AG04449 (cell line): ENCODE data around the gene PRC1.

Experiments
- CTCF ChIA-PET: fragments of 350-600 bp; formaldehyde crosslinking; extraction: SDS; loops from one replicate; lab custom pipeline; 2021; ENCODE audit warnings: antibody characterized with exemption; lab: Yijun Ruan, JAX
- POLR2A ChIA-PET: fragments of 400-600, 350-600 bp; formaldehyde crosslinking; extraction: SDS; loops from one replicate; lab custom pipeline; 2020; ENCODE audit warnings: antibody characterized with exemption, inconsistent platforms; lab: Yijun Ruan, JAX
- DNase-seq: peaks from one replicate; pipeline ENCODE4 v3.0.0-alpha.2; 2010; ENCODE audit warnings: low read depth, low spot score
- H3K4me3 ChIP-seq: 2 replicates; pipeline ENCODE4 v1.5.1; 2011; ENCODE audit warnings: low read depth, mild to moderate bottlenecking, control low read depth, low read length
- TF ChIP-seq, protein P1 (sequence below): IDR thresholded peaks from one replicate; pipeline ENCODE4 v1.5.1; 2011; ENCODE audit warnings: mild to moderate bottlenecking, moderate library complexity, low read length, control low read depth, inconsistent platforms; ENCODE audit not compliant: insufficient read depth; ENCODE audit errors: missing control alignments

Gene PRC1

DNA sequence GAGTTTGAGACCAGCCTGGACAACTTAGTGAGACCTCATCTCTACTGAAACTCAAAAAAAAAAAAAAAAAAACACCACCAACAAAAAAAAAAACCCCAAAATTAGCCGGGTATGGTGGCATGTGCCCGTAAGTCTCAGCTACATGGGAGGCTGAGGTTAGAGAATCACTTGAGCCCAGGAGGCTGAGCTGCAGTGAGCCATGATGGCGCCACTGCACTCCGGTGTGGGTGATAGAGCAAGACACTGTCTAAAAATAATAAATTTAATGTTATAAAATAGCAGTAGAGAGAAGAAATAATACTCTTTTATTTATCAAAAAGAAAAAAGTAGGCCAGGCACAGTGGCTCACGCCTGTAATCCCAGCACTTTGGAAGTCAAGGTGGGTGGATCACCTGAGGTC lies 22.2 kb downstream of the PRC1 start:
- DNase-seq, result no peak
- TF ChIP-seq, protein P1, sequence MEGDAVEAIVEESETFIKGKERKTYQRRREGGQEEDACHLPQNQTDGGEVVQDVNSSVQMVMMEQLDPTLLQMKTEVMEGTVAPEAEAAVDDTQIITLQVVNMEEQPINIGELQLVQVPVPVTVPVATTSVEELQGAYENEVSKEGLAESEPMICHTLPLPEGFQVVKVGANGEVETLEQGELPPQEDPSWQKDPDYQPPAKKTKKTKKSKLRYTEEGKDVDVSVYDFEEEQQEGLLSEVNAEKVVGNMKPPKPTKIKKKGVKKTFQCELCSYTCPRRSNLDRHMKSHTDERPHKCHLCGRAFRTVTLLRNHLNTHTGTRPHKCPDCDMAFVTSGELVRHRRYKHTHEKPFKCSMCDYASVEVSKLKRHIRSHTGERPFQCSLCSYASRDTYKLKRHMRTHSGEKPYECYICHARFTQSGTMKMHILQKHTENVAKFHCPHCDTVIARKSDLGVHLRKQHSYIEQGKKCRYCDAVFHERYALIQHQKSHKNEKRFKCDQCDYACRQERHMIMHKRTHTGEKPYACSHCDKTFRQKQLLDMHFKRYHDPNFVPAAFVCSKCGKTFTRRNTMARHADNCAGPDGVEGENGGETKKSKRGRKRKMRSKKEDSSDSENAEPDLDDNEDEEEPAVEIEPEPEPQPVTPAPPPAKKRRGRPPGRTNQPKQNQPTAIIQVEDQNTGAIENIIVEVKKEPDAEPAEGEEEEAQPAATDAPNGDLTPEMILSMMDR, result no peak
- CTCF ChIA-PET, result interaction anchor here (0.6 to 6.7 kb wide), 2 partner anchors 15 to 264 kb away, joined by 3 to 101 read pairs; partner anchors contain the start of gene RCCD1
- no peak overlapping the region for H3K4me3 ChIP-seq
- POLR2A ChIA-PET, result no interaction called here

DNA sequence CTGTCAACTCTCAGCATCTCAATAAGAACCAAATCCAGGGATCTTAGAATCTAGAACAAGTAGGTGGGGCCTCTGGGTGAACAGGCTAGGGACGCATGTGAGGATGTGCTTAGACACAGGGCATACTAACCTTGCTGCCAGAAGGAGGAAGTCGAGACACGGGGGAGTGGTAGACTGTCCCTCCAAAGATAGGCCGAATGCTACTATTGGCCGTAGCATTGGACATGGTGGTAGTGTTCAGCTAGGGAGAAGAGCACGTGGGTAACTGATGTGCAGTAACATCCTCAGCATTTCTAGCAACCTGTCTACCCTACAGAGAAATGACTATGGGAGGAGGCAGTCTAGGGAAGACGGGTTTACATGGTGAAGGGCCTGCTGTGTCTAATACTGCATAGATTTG lies 24.1 kb downstream of the PRC1 start:
- no peak overlapping the region for H3K4me3 ChIP-seq
- ChIA-PET POLR2A (no interaction called here), CTCF (interaction anchor here (0.6 to 6.7 kb wide), 3 partner anchors 13 to 125 kb away, joined by 3 to 101 read pairs (median 5); partner anchors contain the start of gene RCCD1)
- no peak for DNase-seq
- TF ChIP-seq, protein P1, result no peak

DNA sequence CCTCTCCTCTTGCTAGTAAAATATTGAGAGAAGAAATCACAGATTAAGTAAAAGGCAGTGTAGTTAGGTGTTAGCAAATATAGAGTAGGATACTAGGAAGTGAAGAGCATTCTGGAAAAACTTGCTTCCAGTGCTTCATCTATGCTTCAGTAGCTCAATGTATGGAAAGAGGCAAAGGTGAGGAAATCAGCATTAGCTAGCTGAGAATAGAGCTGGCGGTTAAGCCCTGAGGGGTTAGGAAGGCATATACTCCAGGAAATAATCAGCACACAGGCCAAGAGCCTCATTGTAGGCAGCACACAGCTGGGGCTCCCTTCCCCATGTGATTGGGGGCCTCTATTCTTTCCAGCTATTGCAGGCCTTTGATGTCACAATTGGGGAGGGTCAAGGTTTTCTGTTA lies 25.9 kb downstream of the PRC1 start:
- no peak overlapping the region for H3K4me3 ChIP-seq
- TF ChIP-seq, protein P1, result no peak
- ChIA-PET POLR2A (no interaction called here), CTCF (interaction anchor here (1.1 to 6.7 kb wide), 2 partner anchors 11 to 82 kb away, joined by 5 to 101 read pairs; partner anchors contain the start of gene RCCD1)
- no peak for DNase-seq

DNA sequence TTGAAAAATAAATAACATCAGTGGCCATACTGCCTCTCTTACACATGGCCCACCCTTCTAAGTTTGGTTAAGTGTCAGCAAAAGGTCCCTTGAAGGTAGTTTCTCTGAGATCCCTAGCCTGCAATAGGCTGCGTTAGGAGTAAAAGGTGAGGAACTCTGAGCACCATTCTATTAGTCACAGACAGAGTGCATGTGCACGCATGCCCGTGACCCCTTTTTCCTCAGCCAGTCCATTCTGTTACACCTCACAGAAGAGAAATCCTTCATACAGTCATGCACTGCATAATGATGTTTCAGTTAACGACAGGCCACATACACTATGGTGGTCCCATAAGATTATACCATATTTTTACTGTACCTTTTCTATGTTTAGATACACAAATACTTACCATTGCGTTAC lies 27.1 kb downstream of the PRC1 start:
- no peak overlapping the region for H3K4me3 ChIP-seq
- ChIA-PET POLR2A (no interaction called here), CTCF (interaction anchor here (0.8 to 6.7 kb wide), 4 partner anchors 10 to 82 kb away, joined by 3 to 101 read pairs (median 4); partner anchors contain the start of genes RCCD1 and UNC45A)
- no peak for DNase-seq
- TF ChIP-seq, protein P1, result no peak

DNA sequence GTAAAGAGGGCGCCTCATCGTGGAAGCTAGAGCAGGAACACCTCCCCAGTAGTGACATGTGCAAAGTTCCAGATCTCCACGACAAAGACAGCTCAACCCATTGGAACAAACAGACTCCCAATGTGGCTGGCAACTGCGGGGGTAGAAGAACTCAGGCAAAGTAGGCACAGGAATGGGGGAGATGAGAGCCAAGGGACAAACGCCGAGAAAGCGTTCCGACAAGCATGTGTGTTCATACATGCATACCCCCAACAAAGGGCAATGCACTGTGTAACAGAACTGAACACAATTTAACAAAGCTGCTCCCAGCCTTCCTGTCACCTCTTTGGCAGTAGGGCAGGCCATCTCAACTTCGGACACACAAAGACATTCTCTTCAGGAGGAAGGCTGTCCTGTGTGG lies 28.1 kb downstream of the PRC1 start:
- H3K4me3 ChIP-seq, result no peak overlapping the region
- POLR2A ChIA-PET, result no interaction called here
- no peak for DNase-seq
- TF ChIP-seq, protein P1, result no peak
- CTCF ChIA-PET, result interaction anchor here (0.7 to 6.7 kb wide), 3 partner anchors 9 to 85 kb away, joined by 3 to 101 read pairs (median 5); partner anchors contain the start of gene RCCD1

DNA sequence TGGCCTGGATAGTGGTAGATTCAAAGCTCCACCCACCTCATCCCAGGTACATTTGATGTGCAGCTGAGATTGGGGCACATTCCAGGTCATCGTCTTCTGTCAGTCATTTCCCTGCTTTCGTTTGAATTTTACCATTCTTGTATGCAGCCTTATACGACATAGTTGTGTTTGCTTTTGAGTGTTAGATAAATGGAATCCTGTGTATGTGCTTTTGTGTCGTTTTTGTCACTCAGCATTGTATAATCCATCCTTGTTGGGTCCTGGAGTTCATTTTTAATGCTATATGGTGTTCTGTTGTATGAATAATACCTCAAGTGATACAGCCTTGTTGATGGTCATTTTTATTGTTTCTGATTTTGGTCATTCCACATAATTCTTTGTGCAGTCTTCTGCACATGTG lies 32.3 kb downstream of the PRC1 start:
- H3K4me3 ChIP-seq, result no peak overlapping the region
- POLR2A ChIA-PET, result no interaction called here
- TF ChIP-seq, protein P1, result no peak
- DNase-seq, result no peak
- CTCF ChIA-PET, result interaction anchor here (1.4 to 11.5 kb wide), 3 partner anchors 18 to 310 kb away, joined by 5 to 193 read pairs (median 169); no protein-coding TSS in a partner anchor
